ENCODE data around the gene NAT16. TPM values are rescaled to one million over a fixed set of nuclear protein-coding genes. Genes with fewer than 3 reads are reported as not detected.
A peak's percentile ranks its signal among the peaks of the same experiment; 100 is the strongest.
"Not testable (repeated sequence)": the region's sequence is repeated elsewhere in the genome, so short reads cannot be mapped to it uniquely, and the experiment has no call there.

Gene NAT16
- total RNA-seq, 3 donors from 2014 or later, result not detected

- no peaks in the 10 kb centered on the region for H3K36me3 ChIP-seq (ENCODE audit: low read depth)
- no peak for TF ChIP-seq CTCF (IDR thresholded peaks at IDR 0.05)
- H3K9me3 ChIP-seq, result no peaks in the 10 kb centered on the region
- peaks cover 9% of the 10 kb centered on the region for H3K4me1 ChIP-seq (ENCODE audit: low read depth)
- ATAC-seq (peak; percentile 88), DNase-seq (peak; percentile 81 to 89 (median 85))
- intact Hi-C loops (cut with DNase I, micrococcal nuclease), result no loop called here
- H3K4me3 ChIP-seq, result no peak overlapping the region
These were observed 21.9 kb upstream of the NAT16 start for GRCh38 chr7:101201695-101202602.

- Histone ChIP-seq H3K4me3 (no peak within 1 kb of the TSS), H3K4me1 (ENCODE audit: low read depth) (peaks cover 9% of the 10 kb centered on the region), H3K9me3 (no peaks in the 10 kb centered on the region), H3K36me3 (ENCODE audit: low read depth) (no peaks in the 10 kb centered on the region)
- DNase-seq (peak; percentile 88 to 92 (median 91)), ATAC-seq (peak; percentile 89)
- intact Hi-C loops (cut with DNase I, micrococcal nuclease), result no loop called here
- no peak for TF ChIP-seq CTCF (IDR thresholded peaks at IDR 0.05)
These were observed 20.9 kb upstream of the NAT16 start, which contains the start of gene MOGAT3 for GRCh38 chr7:101200862-101201599. Gene MOGAT3 (minus strand): TSS chr7:101201036. CDS start chr7:101200854, 182 bp downstream.

GRCh38 chr7:101200504-101200861 lies 20.4 kb upstream of the NAT16 start:
- intact Hi-C loops (cut with DNase I, micrococcal nuclease), result no loop called here
- ATAC-seq (no peak), DNase-seq (no peak)
- Histone ChIP-seq H3K4me3 (no peak overlapping the region), H3K9me3 (no peaks in the 10 kb centered on the region), H3K36me3 (ENCODE audit: low read depth) (no peaks in the 10 kb centered on the region), H3K4me1 (ENCODE audit: low read depth) (peaks cover 9% of the 10 kb centered on the region)
- TF ChIP-seq CTCF (IDR thresholded peaks at IDR 0.05), result no peak

GRCh38 chr7:101199522-101199921 lies 19.4 kb upstream of the NAT16 start:
- H3K4me3 ChIP-seq; H3K9me3 ChIP-seq; intact Hi-C loops (cut with DNase I, micrococcal nuclease): not testable (repeated sequence)

GRCh38 chr7:101198476-101198875 lies 18.4 kb upstream of the NAT16 start:
- ATAC-seq (no peak), DNase-seq (no peak)
- H3K4me1 ChIP-seq (ENCODE audit: low read depth), result peaks cover 9% of the 10 kb centered on the region
- intact Hi-C loops (cut with DNase I, micrococcal nuclease), result no loop called here
- no peak overlapping the region for H3K4me3 ChIP-seq
- H3K36me3 ChIP-seq (ENCODE audit: low read depth), result no peaks in the 10 kb centered on the region
- no peaks in the 10 kb centered on the region for H3K9me3 ChIP-seq
- no peak for TF ChIP-seq CTCF (IDR thresholded peaks at IDR 0.05)

More at GRCh38 chr7:101199522-101199921, 19.4 kb upstream of the NAT16 start:
- not testable (repeated sequence) for H3K4me1 ChIP-seq (ENCODE audit: low read depth); DNase-seq; ATAC-seq; H3K36me3 ChIP-seq (ENCODE audit: low read depth)

- no peak for TF ChIP-seq CTCF (IDR thresholded peaks at IDR 0.05)
- H3K36me3 ChIP-seq (ENCODE audit: low read depth), result no peaks in the 10 kb centered on the region
- no peak for DNase-seq
- no peak for ATAC-seq
- intact Hi-C loops (cut with DNase I, micrococcal nuclease), result no loop called here
- no peak overlapping the region for H3K4me3 ChIP-seq
- H3K9me3 ChIP-seq, result no peaks in the 10 kb centered on the region
- H3K4me1 ChIP-seq (ENCODE audit: low read depth), result peaks cover 9% of the 10 kb centered on the region
These were observed 17.9 kb upstream of the NAT16 start for GRCh38 chr7:101197991-101198390.

Measured in mucosa of descending colon (tissue), 3 donors.